ENCODE data around the gene PPP1R37. TPM values are rescaled to one million over a fixed set of nuclear protein-coding genes. Genes with fewer than 3 reads are reported as not detected.

PPP1R37 gene
- total and polyA plus RNA-seq, 5 donors from 2014 or later = 0.61 to 17.4 (median 0.69) TPM

GRCh38 chr19:45074744-45075300 is 18.2 kb upstream of the PPP1R37 start:
- Mint-ChIP-seq H3K36me3 (peaks cover 3% of the 10 kb centered on the region), H3K4me1 (peaks cover 6 to 38% (median 21%) of the 10 kb centered on the region in 4 donors), H3K27me3 (no peaks in the 10 kb centered on the region), H3K9me3 (no peaks in the 10 kb centered on the region), H3K27ac (peak overlapping the region; percentile 7 to 83 (median 74)), H3K4me3 (peak overlapping the region; percentile 71 to 86 (median 80))
- Histone ChIP-seq H3K9me3 (ENCODE audit: control insufficient read depth in 2 of 2, low read length in 2 of 2) (no peaks in the 10 kb centered on the region), H3K4me3 (ENCODE audit: low read depth, low read length) (no peak overlapping the region), H3K36me3 (ENCODE audit: control insufficient read depth, insufficient read depth, low read length) (peaks cover 11% of the 10 kb centered on the region), H3K27me3 (ENCODE audit: control insufficient read depth, insufficient read depth, low read length) (no peaks in the 10 kb centered on the region), H3K27ac (ENCODE audit: insufficient read depth, low read length, poor library complexity, severe bottlenecking) (peak overlapping the region; percentile 41), H3K4me1 (ENCODE audit: control insufficient read depth, insufficient read depth, low read length, poor library complexity, severe bottlenecking) (peaks cover 36% of the 10 kb centered on the region)
- ATAC-seq (ENCODE audit: low read depth in 2 of 2) = no peak
- DNase-seq = no peak

GRCh38 chr19:45075301-45076028 is 17.5 kb upstream of the PPP1R37 start:
- Mint-ChIP-seq H3K4me1 (peaks cover 6 to 44% (median 22%) of the 10 kb centered on the region in 4 donors), H3K4me3 (peak overlapping the region; percentile 38 to 86 (median 78)), H3K9me3 (no peaks in the 10 kb centered on the region), H3K27ac (peak overlapping the region; percentile 29 to 85 (median 83)), H3K27me3 (no peaks in the 10 kb centered on the region), H3K36me3 (peaks cover 1% of the 10 kb centered on the region)
- Histone ChIP-seq H3K36me3 (ENCODE audit: control insufficient read depth, insufficient read depth, low read length) (peaks cover 5% of the 10 kb centered on the region), H3K4me3 (ENCODE audit: low read depth, low read length) (no peak overlapping the region), H3K27me3 (ENCODE audit: control insufficient read depth, insufficient read depth, low read length) (no peaks in the 10 kb centered on the region), H3K9me3 (ENCODE audit: control insufficient read depth in 2 of 2, low read length in 2 of 2) (no peaks in the 10 kb centered on the region), H3K4me1 (ENCODE audit: control insufficient read depth, insufficient read depth, low read length, poor library complexity, severe bottlenecking) (peaks cover 42% of the 10 kb centered on the region), H3K27ac (ENCODE audit: insufficient read depth, low read length, poor library complexity, severe bottlenecking) (peak overlapping the region; percentile 66)
- ATAC-seq (ENCODE audit: low read depth in 2 of 2) = peak; percentile 17 to 24
- peak; percentile 14 to 62 (median 31) for DNase-seq

GRCh38 chr19:45076029-45076850 is 16.7 kb upstream of the PPP1R37 start, which contains the start of gene ZNF296:
Gene ZNF296, minus strand, starts transcription at chr19:45076478. Its CDS starts 105 bp downstream, at chr19:45076373.
- Mint-ChIP-seq H3K36me3 (no peaks in the 10 kb centered on the region), H3K27me3 (no peaks in the 10 kb centered on the region), H3K4me3 (peak within 1 kb of the TSS; percentile 79 to 90 (median 84)), H3K9me3 (no peaks in the 10 kb centered on the region), H3K4me1 (peaks cover 6 to 51% (median 22%) of the 10 kb centered on the region in 4 donors), H3K27ac (peak within 1 kb of the TSS; percentile 77 to 86 (median 85))
- H3K9me3 ChIP-seq (ENCODE audit: control insufficient read depth in 2 of 2, low read length in 2 of 2) = no peaks in the 10 kb centered on the region
- ATAC-seq (ENCODE audit: low read depth in 2 of 2) (peak; percentile 80 to 82), DNase-seq (peak; percentile 71 to 89 (median 75))
- H3K27ac ChIP-seq (ENCODE audit: insufficient read depth, low read length, poor library complexity, severe bottlenecking) = peak within 1 kb of the TSS; percentile 66
- H3K27me3 ChIP-seq (ENCODE audit: control insufficient read depth, insufficient read depth, low read length) = no peaks in the 10 kb centered on the region
- no peaks in the 10 kb centered on the region for H3K36me3 ChIP-seq (ENCODE audit: control insufficient read depth, insufficient read depth, low read length)
- peak within 1 kb of the TSS; percentile 51 for H3K4me3 ChIP-seq (ENCODE audit: low read depth, low read length)
- H3K4me1 ChIP-seq (ENCODE audit: control insufficient read depth, insufficient read depth, low read length, poor library complexity, severe bottlenecking) = peaks cover 43% of the 10 kb centered on the region

- Histone ChIP-seq H3K36me3 (ENCODE audit: control insufficient read depth, insufficient read depth, low read length) (peaks cover 5% of the 10 kb centered on the region), H3K9me3 (ENCODE audit: control insufficient read depth in 2 of 2, low read length in 2 of 2) (no peaks in the 10 kb centered on the region), H3K27me3 (ENCODE audit: control insufficient read depth, insufficient read depth, low read length) (no peaks in the 10 kb centered on the region), H3K4me3 (ENCODE audit: low read depth, low read length) (peak overlapping the region; percentile 51), H3K4me1 (ENCODE audit: control insufficient read depth, insufficient read depth, low read length, poor library complexity, severe bottlenecking) (peaks cover 43% of the 10 kb centered on the region), H3K27ac (ENCODE audit: insufficient read depth, low read length, poor library complexity, severe bottlenecking) (peak overlapping the region; percentile 66)
- Mint-ChIP-seq H3K9me3 (peaks cover 0 to 1% (median 0%) of the 10 kb centered on the region in 7 donors), H3K27me3 (no peaks in the 10 kb centered on the region), H3K27ac (peak overlapping the region; percentile 77 to 86 (median 85)), H3K4me1 (peaks cover 6 to 60% (median 25%) of the 10 kb centered on the region in 4 donors), H3K4me3 (peak overlapping the region; percentile 66 to 90 (median 80)), H3K36me3 (peaks cover 7% of the 10 kb centered on the region)
- DNase-seq (no peak), ATAC-seq (ENCODE audit: low read depth in 2 of 2) (no peak)
These were observed 15.9 kb upstream of the PPP1R37 start for GRCh38 chr19:45076851-45077730.

DNA sequence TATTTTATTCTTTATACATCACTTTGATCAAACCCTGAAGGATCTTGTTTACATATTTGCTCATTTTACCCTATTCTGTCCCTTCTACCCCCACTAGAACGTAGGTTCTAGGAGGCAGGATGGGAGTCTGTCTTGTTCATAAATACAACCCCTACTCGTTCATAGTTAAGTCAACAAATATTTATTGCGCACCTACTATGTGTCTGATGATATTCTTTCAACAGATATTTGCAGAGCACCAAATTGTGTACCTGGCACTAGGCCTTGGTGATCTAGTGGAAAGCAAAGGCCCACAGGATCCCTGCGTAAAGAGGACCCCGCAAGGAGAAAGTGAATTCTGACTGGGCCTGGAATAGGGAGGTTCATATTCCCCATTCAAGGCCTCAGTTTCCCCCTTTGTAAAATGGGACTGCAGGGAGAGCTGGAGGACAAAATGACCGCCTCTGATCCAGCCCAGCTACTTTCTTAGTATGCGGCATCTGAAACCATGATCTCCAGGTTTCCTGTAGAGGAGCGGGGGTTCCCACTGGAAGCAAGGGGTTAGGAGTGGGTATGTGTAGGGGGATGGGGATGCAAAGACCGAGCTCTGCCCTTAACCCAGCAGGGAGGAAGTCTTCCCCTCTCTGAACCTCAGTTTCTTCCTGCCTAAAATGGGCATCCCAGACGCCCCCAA is 14.5 kb upstream of the PPP1R37 start:
- peaks cover 43% of the 10 kb centered on the region for H3K4me1 ChIP-seq (ENCODE audit: control insufficient read depth, insufficient read depth, low read length, poor library complexity, severe bottlenecking)
- H3K27ac Mint-ChIP-seq = peak overlapping the region; percentile 56 to 94 (median 63)
- peak overlapping the region; percentile 72 for H3K27ac ChIP-seq (ENCODE audit: insufficient read depth, low read length, poor library complexity, severe bottlenecking)
- H3K36me3 Mint-ChIP-seq = peaks cover 10% of the 10 kb centered on the region
- no peak for ATAC-seq (ENCODE audit: low read depth in 2 of 2)
- peaks cover 9% of the 10 kb centered on the region for H3K36me3 ChIP-seq (ENCODE audit: control insufficient read depth, insufficient read depth, low read length)
- no peaks in the 10 kb centered on the region for H3K27me3 Mint-ChIP-seq
- no peak for DNase-seq
- peak overlapping the region; percentile 63 for H3K4me3 ChIP-seq (ENCODE audit: low read depth, low read length)
- H3K9me3 ChIP-seq (ENCODE audit: control insufficient read depth in 2 of 2, low read length in 2 of 2) = no peaks in the 10 kb centered on the region
- H3K9me3 Mint-ChIP-seq = peaks cover 0 to 1% (median 0%) of the 10 kb centered on the region in 7 donors
- H3K27me3 ChIP-seq (ENCODE audit: control insufficient read depth, insufficient read depth, low read length) = no peaks in the 10 kb centered on the region
- peak overlapping the region; percentile 90 to 97 (median 92) for H3K4me3 Mint-ChIP-seq
- H3K4me1 Mint-ChIP-seq = peaks cover 6 to 63% (median 26%) of the 10 kb centered on the region in 4 donors

DNA sequence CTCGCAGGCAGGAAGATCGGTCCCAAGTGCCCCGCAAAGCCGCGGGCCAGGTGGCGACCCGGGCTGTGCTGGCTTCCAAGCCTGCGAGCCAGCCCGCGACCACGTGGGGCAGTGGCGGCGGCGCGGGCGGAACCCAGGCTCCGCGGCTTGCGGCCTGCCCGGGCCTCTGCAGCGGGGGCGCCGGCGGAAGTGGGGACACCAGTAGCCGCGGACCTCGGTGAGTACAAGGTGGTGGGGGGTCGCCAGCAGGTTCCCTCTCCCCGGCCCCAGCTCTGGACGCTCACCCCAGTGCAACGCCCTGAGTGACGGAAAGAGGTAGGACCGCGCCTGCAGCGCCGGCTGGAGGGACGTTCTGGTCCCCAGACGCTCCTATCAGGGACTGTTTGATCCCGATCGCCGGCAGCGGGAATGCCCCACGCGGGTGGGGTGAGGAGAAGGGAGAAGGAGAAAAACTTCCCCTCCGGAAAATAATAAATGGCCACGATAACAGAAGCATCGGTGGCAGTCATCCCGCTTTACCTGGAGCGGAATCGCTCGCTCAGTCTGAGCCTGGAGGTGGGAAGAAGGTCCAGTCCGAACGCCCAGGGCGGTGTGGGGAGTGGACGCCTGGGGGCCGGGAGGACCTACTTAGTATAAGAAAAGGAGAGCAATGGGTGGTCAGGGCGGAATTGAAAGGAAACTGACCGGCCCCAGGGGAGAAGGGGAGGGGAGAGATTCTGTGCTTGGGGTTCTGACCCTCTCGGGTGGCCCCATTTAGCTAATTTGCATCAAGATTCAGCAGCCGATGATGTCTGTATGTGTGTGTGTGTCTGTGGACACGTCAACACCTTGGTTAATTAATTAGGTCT is 13.7 kb upstream of the PPP1R37 start, which contains the start of gene GEMIN7:
Gene GEMIN7, plus strand, starts transcription at position 198 of the 848 bp plus-strand sequence. CDS start 10,855 bp downstream, outside the sequence.
- Histone ChIP-seq H3K4me3 (ENCODE audit: low read depth, low read length) (peak within 1 kb of the TSS; percentile 88), H3K36me3 (ENCODE audit: control insufficient read depth, insufficient read depth, low read length) (peaks cover 9% of the 10 kb centered on the region), H3K27me3 (ENCODE audit: control insufficient read depth, insufficient read depth, low read length) (no peaks in the 10 kb centered on the region), H3K4me1 (ENCODE audit: control insufficient read depth, insufficient read depth, low read length, poor library complexity, severe bottlenecking) (peaks cover 43% of the 10 kb centered on the region), H3K9me3 (ENCODE audit: control insufficient read depth in 2 of 2, low read length in 2 of 2) (no peaks in the 10 kb centered on the region), H3K27ac (ENCODE audit: insufficient read depth, low read length, poor library complexity, severe bottlenecking) (peak within 1 kb of the TSS; percentile 72)
- peak; percentile 70 to 77 for ATAC-seq (ENCODE audit: low read depth in 2 of 2)
- Mint-ChIP-seq H3K4me3 (peak within 1 kb of the TSS; percentile 90 to 97 (median 92)), H3K27ac (peak within 1 kb of the TSS; percentile 94 to 96 (median 95)), H3K4me1 (peaks cover 6 to 63% (median 26%) of the 10 kb centered on the region in 4 donors), H3K27me3 (no peaks in the 10 kb centered on the region), H3K36me3 (peaks cover 10% of the 10 kb centered on the region), H3K9me3 (peaks cover 0 to 1% (median 0%) of the 10 kb centered on the region in 7 donors)
- peak; percentile 64 to 87 (median 77) for DNase-seq

Measured in CD4-positive, CD25-positive, alpha-beta regulatory T cell (primary cell).